Prostate gland (tissue), 2 donors: Measurements from ENCODE around the gene ARSI.

Experiments used
- POLR2AphosphoS5 ChIP-seq: sonication (generic); formaldehyde crosslinking; IDR thresholded peaks from one replicate; pipeline ENCODE4 v1.6.1; 2017; ENCODE audit warnings: antibody characterized with exemption
- TF ChIP-seq, protein P1 (sequence below), 4 experiments: fragments of 200-600 bp in 2 of 4; fragments of 450-650 bp in 2 of 4; sonication (generic) in 2 of 4; IDR thresholded peaks; 1 replicate in 3 of 4; 2 replicates in 1 of 4; pipeline ENCODE4 v1.5.1; 2016 to 2019; ENCODE audit warnings: antibody characterized with exemption in 4 of 4, mild to moderate bottlenecking in 2 of 4, moderate library complexity in 2 of 4

- TF ChIP-seq, protein P1, sequence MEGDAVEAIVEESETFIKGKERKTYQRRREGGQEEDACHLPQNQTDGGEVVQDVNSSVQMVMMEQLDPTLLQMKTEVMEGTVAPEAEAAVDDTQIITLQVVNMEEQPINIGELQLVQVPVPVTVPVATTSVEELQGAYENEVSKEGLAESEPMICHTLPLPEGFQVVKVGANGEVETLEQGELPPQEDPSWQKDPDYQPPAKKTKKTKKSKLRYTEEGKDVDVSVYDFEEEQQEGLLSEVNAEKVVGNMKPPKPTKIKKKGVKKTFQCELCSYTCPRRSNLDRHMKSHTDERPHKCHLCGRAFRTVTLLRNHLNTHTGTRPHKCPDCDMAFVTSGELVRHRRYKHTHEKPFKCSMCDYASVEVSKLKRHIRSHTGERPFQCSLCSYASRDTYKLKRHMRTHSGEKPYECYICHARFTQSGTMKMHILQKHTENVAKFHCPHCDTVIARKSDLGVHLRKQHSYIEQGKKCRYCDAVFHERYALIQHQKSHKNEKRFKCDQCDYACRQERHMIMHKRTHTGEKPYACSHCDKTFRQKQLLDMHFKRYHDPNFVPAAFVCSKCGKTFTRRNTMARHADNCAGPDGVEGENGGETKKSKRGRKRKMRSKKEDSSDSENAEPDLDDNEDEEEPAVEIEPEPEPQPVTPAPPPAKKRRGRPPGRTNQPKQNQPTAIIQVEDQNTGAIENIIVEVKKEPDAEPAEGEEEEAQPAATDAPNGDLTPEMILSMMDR (IDR thresholded peaks at IDR 0.05) = no peak
- no peak for TF ChIP-seq POLR2AphosphoS5
These were observed 16.1 kb upstream of the ARSI start for GRCh38 chr5:150318613-150319483.
